HepG2 (cell line): ENCODE results near the gene FERMT2. TPM values are rescaled to one million over a fixed set of nuclear protein-coding genes. Genes with fewer than 3 reads are reported as not detected.

Experiments
- HDAC2 ChIP-seq: sonication (generic); formaldehyde crosslinking; IDR thresholded peaks from 2 replicates; pipeline ENCODE4 v1.4.0; 2020; ENCODE audit warnings: missing genetic modification reagents
- MTF2 ChIP-seq: sonication (generic); formaldehyde crosslinking; IDR thresholded peaks from 2 replicates; pipeline ENCODE4 v1.5.0; 2020; ENCODE audit warnings: missing genetic modification reagents, borderline replicate concordance
- NCOR1 ChIP-seq: fragments of 200-600 bp; sonication (generic); IDR thresholded peaks from 2 replicates; pipeline ENCODE4 v1.7.0; 2017; ENCODE audit warnings: antibody characterized with exemption, low read length, borderline replicate concordance
- SNAPC2 ChIP-seq: sonication (generic); formaldehyde crosslinking; IDR thresholded peaks from 2 replicates; pipeline ENCODE4 v1.8.1; 2022; ENCODE audit warnings: mild to moderate bottlenecking, missing genetic modification reagents
- SOX13 ChIP-seq, 3 experiments: fragments of 450-650 bp in 1 of 3; sonication (generic) in 1 of 3; formaldehyde crosslinking in 1 of 3; IDR thresholded peaks in 2 of 3; conservative IDR thresholded peaks in 1 of 3; 2 replicates each; pipeline versions ENCODE4 v1.5.0 to v1.6.1; 2016 to 2020; ENCODE audit warnings: antibody characterized with exemption in 1 of 3, mild to moderate bottlenecking in 1 of 3, missing compliant biosample characterization in 1 of 3, missing genetic modification reagents in 1 of 3, moderate library complexity in 1 of 3
- TAF1 ChIP-seq: sonication (generic); formaldehyde crosslinking; IDR thresholded peaks from 2 replicates; pipeline ENCODE4 v1.4.0; 2020; ENCODE audit warnings: missing genetic modification reagents
- TBL1XR1 ChIP-seq: fragments of 150-350 bp; IDR thresholded peaks from 2 replicates; pipeline ENCODE4 v1.6.1; 2014; ENCODE audit warnings: borderline replicate concordance, low read length; ENCODE audit not compliant: partially characterized antibody
- TGIF2 ChIP-seq: IDR thresholded peaks from 2 replicates; pipeline ENCODE4 v1.6.1; 2016; ENCODE audit warnings: control low read depth, missing compliant biosample characterization
- YEATS4 ChIP-seq: sonication (generic); formaldehyde crosslinking; IDR thresholded peaks from 2 replicates; pipeline ENCODE4 v1.4.0; 2020; ENCODE audit warnings: missing genetic modification reagents, borderline replicate concordance
- ZNF256 ChIP-seq: sonication (generic); formaldehyde crosslinking; conservative IDR thresholded peaks from 2 replicates; pipeline ENCODE4 v1.4.0; 2020; ENCODE audit warnings: missing genetic modification reagents
- ZNF276 ChIP-seq: sonication (generic); formaldehyde crosslinking; IDR thresholded peaks from 2 replicates; pipeline ENCODE4 v1.4.0; 2020; ENCODE audit warnings: mild to moderate bottlenecking, low read depth, missing genetic modification reagents
- ZNF362 ChIP-seq: sonication (generic); formaldehyde crosslinking; IDR thresholded peaks from 2 replicates; pipeline ENCODE4 v1.4.0; 2020; ENCODE audit warnings: missing genetic modification reagents, mild to moderate bottlenecking, borderline replicate concordance
- ZNF543 ChIP-seq: sonication (generic); formaldehyde crosslinking; IDR thresholded peaks from 2 replicates; pipeline ENCODE4 v1.4.0; 2020; ENCODE audit warnings: mild to moderate bottlenecking, missing genetic modification reagents
- ZNF614 ChIP-seq: IDR thresholded peaks from 2 replicates; pipeline ENCODE4 v1.6.1; 2018; ENCODE audit warnings: missing biosample characterization, missing genetic modification reagents, inconsistent platforms, borderline replicate concordance
- ZNF772 ChIP-seq: sonication (generic); formaldehyde crosslinking; IDR thresholded peaks from 2 replicates; pipeline ENCODE4 v1.5.0; 2020; ENCODE audit warnings: mild to moderate bottlenecking, missing genetic modification reagents
- ZNF782 ChIP-seq: sonication (generic); formaldehyde crosslinking; IDR thresholded peaks from 2 replicates; pipeline ENCODE4 v1.4.0; 2020; ENCODE audit warnings: missing genetic modification reagents, mild to moderate bottlenecking, borderline replicate concordance
- polyA plus RNA-seq, 8 experiments: library from polyadenylated mRNA; depleted of rRNA in 3 of 8; stranded (reverse) in 7 of 8; unstranded in 1 of 8; fragments of >200 nt; fragmentation: Illumina TruSeq in 4 of 8; extraction: Trizol in 4 of 8; gene quantifications; 2 replicates each; pipeline versions ENCODE4 v1.2.1 to v1.2.3, GENCODE V29; 2011 to 2016; ENCODE audit warnings: low read depth in 4 of 8, missing spikeins in 1 of 8, mixed read lengths in 1 of 8; ENCODE audit not compliant: insufficient read depth in 1 of 8
- total RNA-seq, 5 experiments: library from RNA; depleted of rRNA; stranded (reverse); fragments of >200 nt; fragmentation: Illumina TruSeq; extraction: Trizol; gene quantifications; 2 replicates each; pipeline ENCODE4 v1.2.3, GENCODE V29; 2016; ENCODE audit warnings: low read depth in 1 of 5
- TF ChIP-seq, protein P1 (sequence below): sonication (generic); formaldehyde crosslinking; IDR thresholded peaks from 2 replicates; pipeline ENCODE4 v1.4.0; 2020; ENCODE audit warnings: missing genetic modification reagents
- TF ChIP-seq, protein P2 (sequence below): IDR thresholded peaks from 2 replicates; pipeline ENCODE4 v1.6.1; 2016; ENCODE audit warnings: low read depth, borderline replicate concordance

FERMT2 gene
- total and polyA plus RNA-seq, 2 of the 13 experiments (the other 11 are each of a cell fraction or from before 2014, with no cell fraction given): 36.2 to 60.4 TPM

DNA sequence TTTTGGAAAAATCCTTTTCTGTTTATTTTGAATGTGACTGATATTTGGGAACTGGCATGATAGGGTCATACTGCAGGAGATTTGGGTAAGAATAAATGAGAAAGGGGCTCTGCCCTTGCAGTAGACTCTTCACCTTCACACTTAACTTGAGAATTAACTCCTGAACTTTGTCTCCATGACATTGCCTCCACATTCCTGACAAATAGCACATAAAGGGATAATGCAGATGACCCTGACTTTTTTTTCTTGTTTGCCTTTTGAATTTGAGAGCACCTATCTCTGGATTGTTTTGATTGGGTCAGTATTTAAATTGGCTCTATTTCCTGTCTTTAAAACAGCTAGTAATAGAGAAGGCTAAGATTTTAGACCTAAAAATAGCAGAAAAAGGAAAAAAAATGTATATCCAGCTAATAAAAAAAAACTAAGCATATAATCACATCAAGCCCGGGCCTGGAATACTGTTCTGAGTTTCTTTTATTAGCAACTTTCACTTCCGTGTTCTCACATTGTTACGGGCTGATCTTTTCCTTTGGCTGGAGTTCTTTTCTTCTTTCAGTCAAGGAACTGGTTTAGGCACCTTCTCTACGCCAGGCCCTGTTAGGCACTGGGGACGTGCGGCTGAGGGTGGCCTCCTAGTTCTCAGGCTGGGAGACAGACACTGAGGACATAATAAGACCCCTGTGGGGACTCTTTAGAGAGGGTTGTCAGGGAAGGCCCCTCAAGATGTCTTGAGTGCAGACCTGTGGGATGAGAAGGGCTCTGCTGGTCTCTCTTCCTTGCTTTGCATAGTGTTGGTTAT is 106.4 kb downstream of the FERMT2 start (continued):
- TF ChIP-seq ZNF362 (CRISPR knock-in tag) (peak; percentile 94), MTF2 (CRISPR knock-in tag) (no peak), SOX13 (IDR thresholded peaks at IDR 0.05) (no peak), SOX13 (CRISPR knock-in tag; conservative IDR thresholded peaks at IDR 0.05 in 1 of 2, IDR thresholded peaks at IDR 0.05 in 1 of 2) (peak in 1 of 2 experiments; percentile 62; a peak in 1 of 4 replicates), ZNF782 (CRISPR knock-in tag) (no peak), ZNF772 (no peak), TAF1 (CRISPR knock-in tag) (no peak), TGIF2 (CRISPR knock-in tag) (no peak), NCOR1 (0 out of 2 replicates have a peak, but pooled peaks have one; percentile 19), HDAC2 (CRISPR knock-in tag) (peak; percentile 24; the same call in 1 of the 2 replicates), YEATS4 (CRISPR knock-in tag) (peak; percentile 34; the same call in 1 of the 2 replicates), ZNF256 (CRISPR knock-in tag) (no peak), TBL1XR1 (no peak), SNAPC2 (CRISPR knock-in tag) (no peak), ZNF543 (no peak), ZNF614 (CRISPR knock-in tag) (no peak), ZNF276 (no peak)
- TF ChIP-seq, protein P1, sequence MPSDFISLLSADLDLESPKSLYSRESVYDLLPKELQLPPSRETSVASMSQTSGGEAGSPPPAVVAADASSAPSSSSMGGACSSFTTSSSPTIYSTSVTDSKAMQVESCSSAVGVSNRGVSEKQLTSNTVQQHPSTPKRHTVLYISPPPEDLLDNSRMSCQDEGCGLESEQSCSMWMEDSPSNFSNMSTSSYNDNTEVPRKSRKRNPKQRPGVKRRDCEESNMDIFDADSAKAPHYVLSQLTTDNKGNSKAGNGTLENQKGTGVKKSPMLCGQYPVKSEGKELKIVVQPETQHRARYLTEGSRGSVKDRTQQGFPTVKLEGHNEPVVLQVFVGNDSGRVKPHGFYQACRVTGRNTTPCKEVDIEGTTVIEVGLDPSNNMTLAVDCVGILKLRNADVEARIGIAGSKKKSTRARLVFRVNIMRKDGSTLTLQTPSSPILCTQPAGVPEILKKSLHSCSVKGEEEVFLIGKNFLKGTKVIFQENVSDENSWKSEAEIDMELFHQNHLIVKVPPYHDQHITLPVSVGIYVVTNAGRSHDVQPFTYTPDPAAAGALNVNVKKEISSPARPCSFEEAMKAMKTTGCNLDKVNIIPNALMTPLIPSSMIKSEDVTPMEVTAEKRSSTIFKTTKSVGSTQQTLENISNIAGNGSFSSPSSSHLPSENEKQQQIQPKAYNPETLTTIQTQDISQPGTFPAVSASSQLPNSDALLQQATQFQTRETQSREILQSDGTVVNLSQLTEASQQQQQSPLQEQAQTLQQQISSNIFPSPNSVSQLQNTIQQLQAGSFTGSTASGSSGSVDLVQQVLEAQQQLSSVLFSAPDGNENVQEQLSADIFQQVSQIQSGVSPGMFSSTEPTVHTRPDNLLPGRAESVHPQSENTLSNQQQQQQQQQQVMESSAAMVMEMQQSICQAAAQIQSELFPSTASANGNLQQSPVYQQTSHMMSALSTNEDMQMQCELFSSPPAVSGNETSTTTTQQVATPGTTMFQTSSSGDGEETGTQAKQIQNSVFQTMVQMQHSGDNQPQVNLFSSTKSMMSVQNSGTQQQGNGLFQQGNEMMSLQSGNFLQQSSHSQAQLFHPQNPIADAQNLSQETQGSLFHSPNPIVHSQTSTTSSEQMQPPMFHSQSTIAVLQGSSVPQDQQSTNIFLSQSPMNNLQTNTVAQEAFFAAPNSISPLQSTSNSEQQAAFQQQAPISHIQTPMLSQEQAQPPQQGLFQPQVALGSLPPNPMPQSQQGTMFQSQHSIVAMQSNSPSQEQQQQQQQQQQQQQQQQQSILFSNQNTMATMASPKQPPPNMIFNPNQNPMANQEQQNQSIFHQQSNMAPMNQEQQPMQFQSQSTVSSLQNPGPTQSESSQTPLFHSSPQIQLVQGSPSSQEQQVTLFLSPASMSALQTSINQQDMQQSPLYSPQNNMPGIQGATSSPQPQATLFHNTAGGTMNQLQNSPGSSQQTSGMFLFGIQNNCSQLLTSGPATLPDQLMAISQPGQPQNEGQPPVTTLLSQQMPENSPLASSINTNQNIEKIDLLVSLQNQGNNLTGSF (CRISPR knock-in tag): no peak
- TF ChIP-seq, protein P2, sequence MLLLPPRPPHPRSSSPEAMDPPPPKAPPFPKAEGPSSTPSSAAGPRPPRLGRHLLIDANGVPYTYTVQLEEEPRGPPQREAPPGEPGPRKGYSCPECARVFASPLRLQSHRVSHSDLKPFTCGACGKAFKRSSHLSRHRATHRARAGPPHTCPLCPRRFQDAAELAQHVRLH (CRISPR knock-in tag): no peak
